Measurements from ENCODE around the gene PINK1.
A peak's percentile ranks its signal among the peaks of the same experiment; 100 is the strongest.

The PINK1 gene

GRCh38 chr1:20626098-20626427 is 7.2 kb upstream of the PINK1 start:
- H3K27me3 ChIP-seq (ENCODE audit: control insufficient read depth in 1 of 2, insufficient read depth in 2 of 2, low read length in 2 of 2), result peaks cover 0 to 5% of the 10 kb centered on the region in 2 donors
- no peak overlapping the region for H3K4me3 ChIP-seq (ENCODE audit: low read length in 2 of 2)
- H3K9me3 ChIP-seq (ENCODE audit: control insufficient read depth in 2 of 2, low read length in 2 of 2), result peaks cover 0 to 3% of the 10 kb centered on the region in 2 donors
- H3K27ac ChIP-seq (ENCODE audit: low read length), result no peak overlapping the region
- no peak overlapping the region for H3K9ac ChIP-seq (ENCODE audit: low read length in 2 of 2)
- no peaks in the 10 kb centered on the region for H3K36me3 ChIP-seq (ENCODE audit: control insufficient read depth in 2 of 2, insufficient read depth in 2 of 2, low read length in 2 of 2)
- no peaks in the 10 kb centered on the region for H3K4me1 ChIP-seq (ENCODE audit: control insufficient read depth, insufficient read depth, low read length)

DNA sequence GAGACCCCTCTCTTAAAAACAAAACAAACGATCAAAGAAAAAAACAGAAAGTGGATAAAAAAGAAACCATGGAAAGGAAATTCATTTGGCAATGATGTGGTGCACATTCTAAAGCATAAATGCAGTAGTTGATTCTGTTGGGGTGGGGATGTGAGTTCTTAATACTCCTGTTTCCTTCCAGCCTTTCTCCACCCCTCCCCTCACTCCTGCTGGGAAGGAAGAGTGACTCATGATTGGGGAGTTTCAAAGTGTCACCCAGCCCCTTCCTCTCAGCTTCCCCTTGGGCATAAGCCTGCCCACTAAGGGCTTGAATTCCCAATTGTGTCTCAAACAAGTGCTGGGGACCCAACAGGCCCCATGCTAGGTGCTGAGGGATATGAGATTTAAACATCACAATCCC is 6.7 kb upstream of the PINK1 start:
- no peak overlapping the region for H3K27ac ChIP-seq (ENCODE audit: low read length)
- peaks cover 0 to 5% of the 10 kb centered on the region in 2 donors for H3K27me3 ChIP-seq (ENCODE audit: control insufficient read depth in 1 of 2, insufficient read depth in 2 of 2, low read length in 2 of 2)
- H3K9ac ChIP-seq (ENCODE audit: low read length in 2 of 2), result no peak overlapping the region
- H3K36me3 ChIP-seq (ENCODE audit: control insufficient read depth in 2 of 2, insufficient read depth in 2 of 2, low read length in 2 of 2), result no peaks in the 10 kb centered on the region
- no peak overlapping the region for H3K4me3 ChIP-seq (ENCODE audit: low read length in 2 of 2)
- peaks cover 0 to 3% of the 10 kb centered on the region in 2 donors for H3K9me3 ChIP-seq (ENCODE audit: control insufficient read depth in 2 of 2, low read length in 2 of 2)
- no peaks in the 10 kb centered on the region for H3K4me1 ChIP-seq (ENCODE audit: control insufficient read depth, insufficient read depth, low read length)

- Histone ChIP-seq H3K27ac (ENCODE audit: low read length) (no peak overlapping the region), H3K4me3 (ENCODE audit: low read length in 2 of 2) (no peak overlapping the region), H3K9ac (ENCODE audit: low read length in 2 of 2) (no peak overlapping the region), H3K36me3 (ENCODE audit: control insufficient read depth in 2 of 2, insufficient read depth in 2 of 2, low read length in 2 of 2) (no peaks in the 10 kb centered on the region), H3K4me1 (ENCODE audit: control insufficient read depth, insufficient read depth, low read length) (peaks cover 15% of the 10 kb centered on the region), H3K27me3 (ENCODE audit: control insufficient read depth in 1 of 2, insufficient read depth in 2 of 2, low read length in 2 of 2) (peaks cover 0 to 3% of the 10 kb centered on the region in 2 donors), H3K9me3 (ENCODE audit: control insufficient read depth in 2 of 2, low read length in 2 of 2) (peaks cover 0 to 3% of the 10 kb centered on the region in 2 donors)
Measured at GRCh38 chr1:20630729-20631128, 2.5 kb upstream of the PINK1 start.

DNA sequence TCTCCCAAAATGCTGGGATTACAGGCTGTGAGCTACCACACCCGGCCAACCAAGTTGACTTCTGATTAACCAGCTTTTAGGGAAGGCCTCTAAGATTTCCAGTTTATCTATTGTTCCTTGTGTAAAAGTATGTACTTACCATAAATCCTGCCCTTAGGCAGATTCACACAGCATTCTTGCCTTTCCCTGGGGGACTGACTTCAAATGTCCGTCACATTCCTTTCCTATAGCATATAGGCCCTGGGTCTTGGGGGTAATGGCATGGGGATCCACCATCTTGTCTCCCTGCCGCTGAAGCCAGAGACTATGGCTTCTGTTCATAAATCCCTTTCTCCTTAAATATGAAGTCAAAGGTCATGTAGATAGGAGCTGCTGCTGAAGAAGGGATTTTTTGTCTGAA is 872 bp upstream of the PINK1 start:
- peaks cover 17% of the 10 kb centered on the region for H3K4me1 ChIP-seq (ENCODE audit: control insufficient read depth, insufficient read depth, low read length)
- peaks cover 0 to 2% of the 10 kb centered on the region in 2 donors for H3K27me3 ChIP-seq (ENCODE audit: control insufficient read depth in 1 of 2, insufficient read depth in 2 of 2, low read length in 2 of 2)
- H3K9ac ChIP-seq (ENCODE audit: low read length in 2 of 2), result no peak overlapping the region
- no peak overlapping the region for H3K4me3 ChIP-seq (ENCODE audit: low read length in 2 of 2)
- no peaks in the 10 kb centered on the region for H3K9me3 ChIP-seq (ENCODE audit: control insufficient read depth in 2 of 2, low read length in 2 of 2)
- peaks cover 0 to 5% of the 10 kb centered on the region in 2 donors for H3K36me3 ChIP-seq (ENCODE audit: control insufficient read depth in 2 of 2, insufficient read depth in 2 of 2, low read length in 2 of 2)
- H3K27ac ChIP-seq (ENCODE audit: low read length), result no peak overlapping the region

- Histone ChIP-seq H3K27ac (ENCODE audit: low read length) (peak overlapping the region; percentile 80), H3K9me3 (ENCODE audit: control insufficient read depth in 2 of 2, low read length in 2 of 2) (no peaks in the 10 kb centered on the region), H3K4me1 (ENCODE audit: control insufficient read depth, insufficient read depth, low read length) (peaks cover 17% of the 10 kb centered on the region), H3K4me3 (ENCODE audit: low read length in 2 of 2) (peak overlapping the region; percentile 73 to 74), H3K36me3 (ENCODE audit: control insufficient read depth in 2 of 2, insufficient read depth in 2 of 2, low read length in 2 of 2) (peaks cover 15 to 21% of the 10 kb centered on the region in 2 donors), H3K9ac (ENCODE audit: low read length in 2 of 2) (peak overlapping the region; percentile 66 to 67), H3K27me3 (ENCODE audit: control insufficient read depth in 1 of 2, insufficient read depth in 2 of 2, low read length in 2 of 2) (no peaks in the 10 kb centered on the region)
Measured at GRCh38 chr1:20634065-20634593, 871 bp downstream of the PINK1 start.

- Histone ChIP-seq H3K4me3 (ENCODE audit: low read length in 2 of 2) (peak overlapping the region; percentile 73 to 74), H3K4me1 (ENCODE audit: control insufficient read depth, insufficient read depth, low read length) (peaks cover 17% of the 10 kb centered on the region), H3K27ac (ENCODE audit: low read length) (no peak overlapping the region), H3K27me3 (ENCODE audit: control insufficient read depth in 1 of 2, insufficient read depth in 2 of 2, low read length in 2 of 2) (no peaks in the 10 kb centered on the region), H3K9ac (ENCODE audit: low read length in 2 of 2) (peak overlapping the region; percentile 51 to 67), H3K9me3 (ENCODE audit: control insufficient read depth in 2 of 2, low read length in 2 of 2) (no peaks in the 10 kb centered on the region), H3K36me3 (ENCODE audit: control insufficient read depth in 2 of 2, insufficient read depth in 2 of 2, low read length in 2 of 2) (peaks cover 20 to 25% of the 10 kb centered on the region in 2 donors)
Measured at GRCh38 chr1:20634594-20635084, 1.4 kb downstream of the PINK1 start.

DNA sequence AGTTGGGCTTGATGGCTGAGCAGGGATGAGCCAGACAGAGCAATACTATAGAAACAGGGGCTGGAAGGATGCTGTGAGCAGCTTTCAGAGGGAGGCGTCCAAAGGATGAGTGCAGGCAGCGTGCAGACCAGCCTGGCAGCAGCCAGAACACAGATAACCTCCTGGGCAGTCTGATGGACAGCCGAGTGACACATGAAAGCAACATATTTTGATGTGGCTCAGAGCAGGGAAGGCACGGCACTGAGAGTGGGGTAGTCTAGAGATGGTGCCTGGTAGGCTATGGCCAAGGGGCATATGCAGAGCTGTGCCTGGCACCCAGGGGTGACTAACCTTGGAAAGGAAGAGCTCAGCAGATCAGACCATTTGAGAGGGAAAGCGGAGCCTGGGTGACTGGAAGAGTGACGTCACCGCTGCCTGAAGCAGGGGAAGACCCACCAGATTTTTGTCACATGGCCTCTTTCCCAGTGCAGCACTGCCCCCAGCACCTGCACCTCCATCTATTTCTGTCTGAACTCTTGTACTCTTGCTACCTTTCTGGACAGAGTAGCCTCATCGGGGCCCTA is 3.6 kb downstream of the PINK1 start:
- Histone ChIP-seq H3K4me1 (ENCODE audit: control insufficient read depth, insufficient read depth, low read length) (peaks cover 17% of the 10 kb centered on the region), H3K27me3 (ENCODE audit: control insufficient read depth in 1 of 2, insufficient read depth in 2 of 2, low read length in 2 of 2) (no peaks in the 10 kb centered on the region), H3K9me3 (ENCODE audit: control insufficient read depth in 2 of 2, low read length in 2 of 2) (no peaks in the 10 kb centered on the region), H3K27ac (ENCODE audit: low read length) (no peak overlapping the region), H3K36me3 (ENCODE audit: control insufficient read depth in 2 of 2, insufficient read depth in 2 of 2, low read length in 2 of 2) (peaks cover 30 to 45% of the 10 kb centered on the region in 2 donors), H3K4me3 (ENCODE audit: low read length in 2 of 2) (no peak overlapping the region), H3K9ac (ENCODE audit: low read length in 2 of 2) (no peak overlapping the region)

- no peak overlapping the region for H3K4me3 ChIP-seq (ENCODE audit: low read length in 2 of 2)
- H3K27me3 ChIP-seq (ENCODE audit: control insufficient read depth in 1 of 2, insufficient read depth in 2 of 2, low read length in 2 of 2), result no peaks in the 10 kb centered on the region
- no peak overlapping the region for H3K9ac ChIP-seq (ENCODE audit: low read length in 2 of 2)
- H3K4me1 ChIP-seq (ENCODE audit: control insufficient read depth, insufficient read depth, low read length), result peaks cover 2% of the 10 kb centered on the region
- H3K36me3 ChIP-seq (ENCODE audit: control insufficient read depth in 2 of 2, insufficient read depth in 2 of 2, low read length in 2 of 2), result peaks cover 51 to 72% of the 10 kb centered on the region in 2 donors
- no peaks in the 10 kb centered on the region for H3K9me3 ChIP-seq (ENCODE audit: control insufficient read depth in 2 of 2, low read length in 2 of 2)
- H3K27ac ChIP-seq (ENCODE audit: low read length), result no peak overlapping the region
Measured at GRCh38 chr1:20640183-20640597, 6.9 kb downstream of the PINK1 start.

DNA sequence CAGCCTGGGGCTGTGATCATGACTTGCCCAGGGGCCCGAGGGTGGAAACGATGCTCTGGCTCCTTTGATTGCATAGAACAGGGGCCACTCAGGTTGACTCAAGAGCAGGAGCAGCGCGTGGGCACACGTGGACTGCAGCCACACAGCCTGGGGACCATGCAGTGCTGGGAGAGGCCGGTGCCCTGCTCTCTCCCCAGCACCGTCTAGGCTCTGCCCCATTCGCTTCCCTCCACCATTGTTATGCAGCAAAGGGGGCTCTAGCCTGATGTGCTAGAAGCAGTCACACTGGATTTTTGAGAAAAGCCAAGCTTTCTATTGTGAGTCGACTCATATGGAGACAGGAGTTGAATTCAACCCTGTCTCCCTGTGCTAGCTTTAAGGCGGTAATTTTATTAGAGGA is 8.7 kb downstream of the PINK1 start:
- peaks cover 56 to 78% of the 10 kb centered on the region in 2 donors for H3K36me3 ChIP-seq (ENCODE audit: control insufficient read depth in 2 of 2, insufficient read depth in 2 of 2, low read length in 2 of 2)

DNA sequence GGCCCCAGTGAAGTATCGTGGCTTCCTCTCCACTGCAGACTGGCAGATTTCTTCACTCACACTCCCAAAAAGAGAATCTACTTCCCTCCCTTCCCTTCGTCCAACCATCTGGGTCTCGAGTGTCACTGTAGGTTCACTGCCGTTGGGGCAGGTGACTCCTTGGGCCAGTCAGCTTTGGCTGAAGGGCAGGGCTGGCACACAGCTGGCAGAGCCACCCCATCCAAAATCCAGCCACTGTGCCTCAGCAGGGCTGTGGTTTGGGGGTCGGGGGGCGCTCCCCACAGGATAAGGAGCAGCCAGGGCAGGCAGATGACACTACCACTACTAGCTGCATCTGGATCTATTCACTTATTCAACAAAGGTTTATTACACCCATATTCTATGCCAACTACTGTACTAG is 9.8 kb downstream of the PINK1 start:
- Histone ChIP-seq H3K9ac (ENCODE audit: low read length in 2 of 2) (no peak overlapping the region), H3K4me3 (ENCODE audit: low read length in 2 of 2) (no peak overlapping the region), H3K4me1 (ENCODE audit: control insufficient read depth, insufficient read depth, low read length) (no peaks in the 10 kb centered on the region), H3K27ac (ENCODE audit: low read length) (no peak overlapping the region), H3K9me3 (ENCODE audit: control insufficient read depth in 2 of 2, low read length in 2 of 2) (no peaks in the 10 kb centered on the region), H3K27me3 (ENCODE audit: control insufficient read depth in 1 of 2, insufficient read depth in 2 of 2, low read length in 2 of 2) (no peaks in the 10 kb centered on the region), H3K36me3 (ENCODE audit: control insufficient read depth in 2 of 2, insufficient read depth in 2 of 2, low read length in 2 of 2) (peaks cover 55 to 69% of the 10 kb centered on the region in 2 donors)

More for the DNA sequence above, 8.7 kb downstream of the PINK1 start:
- H3K9me3 ChIP-seq (ENCODE audit: control insufficient read depth in 2 of 2, low read length in 2 of 2), result no peaks in the 10 kb centered on the region
- no peak overlapping the region for H3K9ac ChIP-seq (ENCODE audit: low read length in 2 of 2)
- H3K4me1 ChIP-seq (ENCODE audit: control insufficient read depth, insufficient read depth, low read length), result no peaks in the 10 kb centered on the region
- no peaks in the 10 kb centered on the region for H3K27me3 ChIP-seq (ENCODE audit: control insufficient read depth in 1 of 2, insufficient read depth in 2 of 2, low read length in 2 of 2)
- no peak overlapping the region for H3K27ac ChIP-seq (ENCODE audit: low read length)
- H3K4me3 ChIP-seq (ENCODE audit: low read length in 2 of 2), result no peak overlapping the region

GRCh38 chr1:20644416-20644815 is 11.2 kb downstream of the PINK1 start:
- no peak overlapping the region for H3K9ac ChIP-seq (ENCODE audit: low read length in 2 of 2)
- H3K27ac ChIP-seq (ENCODE audit: low read length), result no peak overlapping the region
- no peaks in the 10 kb centered on the region for H3K9me3 ChIP-seq (ENCODE audit: control insufficient read depth in 2 of 2, low read length in 2 of 2)
- no peak overlapping the region for H3K4me3 ChIP-seq (ENCODE audit: low read length in 2 of 2)
- H3K4me1 ChIP-seq (ENCODE audit: control insufficient read depth, insufficient read depth, low read length), result no peaks in the 10 kb centered on the region
- peaks cover 55 to 71% of the 10 kb centered on the region in 2 donors for H3K36me3 ChIP-seq (ENCODE audit: control insufficient read depth in 2 of 2, insufficient read depth in 2 of 2, low read length in 2 of 2)
- no peaks in the 10 kb centered on the region for H3K27me3 ChIP-seq (ENCODE audit: control insufficient read depth in 1 of 2, insufficient read depth in 2 of 2, low read length in 2 of 2)
